Measurements from ENCODE around the gene LRRN1.

- TF ChIP-seq EZH2 (IDR thresholded peaks at IDR 0.05; ENCODE audit: borderline replicate concordance, insufficient read depth, low read depth, low read length, poor library complexity, severe bottlenecking) (no peak), CTCF (IDR thresholded peaks at IDR 0.05) (no peak)
Measured at GRCh38 chr3:3783210-3783609, 16.0 kb upstream of the LRRN1 start.

All from B cell (primary cell).